ENCODE data around the gene TTC7B.

TTC7B gene

DNA sequence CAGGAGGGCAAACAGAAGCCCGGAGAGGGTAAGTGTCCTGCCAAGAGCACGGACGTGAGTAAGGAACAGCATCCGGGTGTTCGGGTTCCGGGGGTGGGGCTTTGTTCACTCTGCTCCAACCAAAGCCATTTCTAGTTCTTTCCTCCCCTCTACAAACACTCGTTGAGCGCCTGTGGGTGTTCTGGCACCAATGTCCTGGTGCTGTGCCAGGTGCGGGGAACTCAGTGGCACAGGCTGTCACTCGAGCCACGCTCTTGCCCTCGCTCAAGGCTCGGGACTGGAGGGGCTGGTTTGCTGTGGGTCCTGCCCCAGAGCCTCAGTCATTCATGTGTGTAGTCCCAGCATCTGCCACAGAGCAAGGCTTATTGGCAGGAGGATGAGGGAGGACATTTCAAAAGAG lies 261.9 kb downstream of the TTC7B start:
- DNase-seq = no peak

DNA sequence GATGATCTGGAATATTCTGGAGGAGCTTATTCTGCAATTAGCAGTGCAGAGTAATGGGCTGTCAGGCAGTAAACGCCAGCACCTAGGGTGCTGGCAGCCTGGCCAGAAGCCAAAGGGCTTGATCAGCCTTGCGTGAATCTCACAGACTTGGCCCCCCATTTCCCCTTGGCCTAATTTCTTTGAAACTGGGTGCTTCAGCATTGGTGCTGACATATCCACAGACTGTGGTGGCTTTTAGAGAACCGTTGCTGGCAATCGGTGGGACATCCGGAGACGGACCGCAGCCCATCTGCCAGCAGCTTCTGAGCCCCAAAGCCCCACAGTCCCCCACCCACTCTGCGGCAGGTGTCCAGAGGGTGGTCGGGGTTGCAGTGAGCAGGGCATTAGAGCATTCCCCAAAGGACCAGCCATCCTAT lies 262.3 kb downstream of the TTC7B start:
- DNase-seq = no peak

DNA sequence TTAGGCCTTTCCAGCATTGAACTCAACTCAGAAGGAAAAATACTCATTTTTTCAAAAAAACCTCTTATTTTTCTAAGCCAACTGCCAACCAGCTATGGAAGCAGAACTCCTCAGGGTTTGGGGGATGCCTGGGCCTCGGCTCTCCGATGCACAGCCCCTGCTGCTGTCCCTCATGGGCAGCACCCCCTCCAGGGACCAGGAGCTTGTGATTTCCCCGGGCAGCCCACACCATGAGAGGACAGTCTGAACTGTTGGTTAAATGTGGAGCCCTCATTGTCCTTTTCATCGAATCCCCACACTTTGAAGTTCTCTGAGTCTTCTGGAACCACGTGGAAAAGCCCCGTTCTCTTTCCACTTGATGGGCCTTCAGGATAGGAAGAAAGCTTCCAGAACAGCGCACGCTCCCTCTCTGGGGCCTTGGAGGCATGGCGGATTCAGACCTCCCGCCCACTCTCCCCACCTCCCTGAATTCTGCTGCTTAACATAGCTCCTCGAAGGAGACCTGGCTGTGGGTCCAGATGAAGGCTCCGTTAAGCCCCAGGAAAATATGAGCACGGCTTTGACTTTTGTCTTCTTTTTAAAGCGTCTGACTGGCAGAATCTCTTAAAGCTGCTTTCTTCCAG lies 262.8 kb downstream of the TTC7B start:
- no peak for DNase-seq

DNA sequence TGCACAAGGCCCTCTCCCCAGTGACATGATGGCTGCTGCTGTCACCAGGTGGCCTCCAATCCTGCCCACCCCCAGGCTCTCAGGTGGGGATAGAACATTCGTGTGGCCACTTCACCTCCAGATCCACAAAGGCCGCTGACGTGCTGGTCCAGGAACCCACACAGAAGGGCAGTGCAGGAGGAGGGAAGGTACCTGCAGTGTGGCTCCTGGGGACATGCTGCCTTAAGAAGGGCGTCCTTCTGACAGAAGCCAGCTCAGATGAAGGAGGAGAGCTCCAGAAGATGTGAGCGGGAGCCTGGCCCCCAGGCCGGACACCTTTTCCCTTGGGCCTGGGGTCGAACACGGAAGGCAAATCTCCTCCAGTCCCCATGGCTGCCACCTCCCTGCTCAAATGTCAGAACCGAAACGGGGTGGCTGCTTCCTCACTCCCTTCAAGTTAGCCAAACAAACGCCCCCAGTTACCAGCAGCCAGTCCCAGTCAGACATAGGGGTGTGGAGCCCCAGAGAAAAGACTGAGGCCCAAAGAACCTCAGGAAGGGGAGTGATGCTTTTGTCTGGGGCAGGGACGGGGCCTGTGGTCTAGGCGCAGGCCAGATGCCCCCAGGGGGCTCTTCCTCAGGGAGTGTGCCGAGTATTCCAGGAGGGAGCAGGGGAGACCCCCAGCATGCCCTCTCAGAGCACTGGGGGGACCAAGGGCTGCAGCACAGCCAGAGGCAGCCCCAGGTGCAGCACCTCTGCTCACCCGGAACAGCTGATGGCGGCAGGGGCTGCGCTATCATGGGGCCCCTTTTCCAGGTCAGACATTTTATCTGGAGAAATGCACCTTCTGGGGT lies 263.5 kb downstream of the TTC7B start:
- no peak for DNase-seq

DNA sequence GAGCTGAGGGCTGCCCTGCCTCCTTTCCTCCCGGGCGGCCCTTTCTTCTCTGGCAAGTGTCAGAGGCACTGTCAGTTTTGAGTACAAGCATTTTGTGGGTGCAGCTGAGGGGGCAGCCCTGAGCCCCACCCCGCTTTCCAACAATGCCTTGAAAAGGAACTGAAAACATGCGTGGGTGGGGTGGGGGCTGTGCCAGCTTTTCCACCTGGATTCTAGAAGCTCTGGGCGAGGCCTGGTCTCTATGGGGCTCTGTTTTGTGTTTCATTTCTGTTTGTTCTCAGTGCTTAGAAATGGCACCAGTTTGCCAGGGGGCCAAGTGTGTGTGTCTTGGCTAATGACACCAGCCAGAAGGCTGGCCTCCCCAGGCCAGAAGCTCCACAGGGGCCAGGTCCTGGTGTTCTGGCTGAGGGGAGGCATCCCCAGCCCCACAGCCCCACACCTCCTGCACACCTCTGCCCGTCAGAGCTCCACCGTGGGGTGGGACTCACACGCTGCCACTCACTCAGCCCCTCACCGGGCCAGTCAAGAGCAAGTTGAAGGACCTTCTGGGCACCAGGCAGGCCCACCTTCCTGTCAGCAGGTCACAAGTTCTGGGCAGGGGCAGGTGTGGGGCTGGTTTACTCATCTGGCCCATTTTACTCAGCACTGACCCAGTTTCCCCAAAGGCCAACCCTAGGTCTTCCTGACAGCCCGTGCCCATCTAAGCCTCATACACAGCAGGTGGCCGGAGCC lies 264.3 kb downstream of the TTC7B start:
- DNase-seq = no peak

DNA sequence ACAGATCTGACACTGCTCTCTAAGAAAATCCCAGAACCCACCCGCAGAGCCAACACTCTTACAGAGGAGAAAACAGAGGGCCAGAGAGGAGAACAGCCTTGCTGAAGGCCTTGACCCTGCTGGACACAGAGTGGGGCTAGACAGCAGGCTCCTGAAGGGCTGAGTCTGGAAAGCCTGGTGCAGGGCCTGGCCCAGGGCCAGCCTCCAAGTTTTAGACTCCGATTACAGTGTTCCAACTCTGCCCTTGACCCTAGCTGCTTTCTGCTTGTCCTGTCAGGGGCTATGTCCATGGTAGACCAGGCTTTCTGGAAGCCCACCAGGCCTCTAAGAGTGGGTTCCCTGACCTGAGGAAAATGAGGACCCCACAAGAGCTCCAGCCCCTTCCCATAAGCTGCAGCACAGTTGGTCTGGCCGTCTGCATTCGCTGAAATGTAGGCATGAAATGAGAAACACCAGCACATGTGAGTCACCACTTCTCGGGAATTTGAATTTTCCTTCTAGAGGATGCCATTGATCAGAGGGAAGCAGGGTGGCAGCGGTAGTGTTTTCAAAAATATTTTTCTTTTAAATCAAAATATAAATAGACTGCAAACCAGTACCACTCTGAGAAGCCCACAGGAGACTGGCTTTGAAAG lies 265.0 kb downstream of the TTC7B start:
- no peak for DNase-seq

DNA sequence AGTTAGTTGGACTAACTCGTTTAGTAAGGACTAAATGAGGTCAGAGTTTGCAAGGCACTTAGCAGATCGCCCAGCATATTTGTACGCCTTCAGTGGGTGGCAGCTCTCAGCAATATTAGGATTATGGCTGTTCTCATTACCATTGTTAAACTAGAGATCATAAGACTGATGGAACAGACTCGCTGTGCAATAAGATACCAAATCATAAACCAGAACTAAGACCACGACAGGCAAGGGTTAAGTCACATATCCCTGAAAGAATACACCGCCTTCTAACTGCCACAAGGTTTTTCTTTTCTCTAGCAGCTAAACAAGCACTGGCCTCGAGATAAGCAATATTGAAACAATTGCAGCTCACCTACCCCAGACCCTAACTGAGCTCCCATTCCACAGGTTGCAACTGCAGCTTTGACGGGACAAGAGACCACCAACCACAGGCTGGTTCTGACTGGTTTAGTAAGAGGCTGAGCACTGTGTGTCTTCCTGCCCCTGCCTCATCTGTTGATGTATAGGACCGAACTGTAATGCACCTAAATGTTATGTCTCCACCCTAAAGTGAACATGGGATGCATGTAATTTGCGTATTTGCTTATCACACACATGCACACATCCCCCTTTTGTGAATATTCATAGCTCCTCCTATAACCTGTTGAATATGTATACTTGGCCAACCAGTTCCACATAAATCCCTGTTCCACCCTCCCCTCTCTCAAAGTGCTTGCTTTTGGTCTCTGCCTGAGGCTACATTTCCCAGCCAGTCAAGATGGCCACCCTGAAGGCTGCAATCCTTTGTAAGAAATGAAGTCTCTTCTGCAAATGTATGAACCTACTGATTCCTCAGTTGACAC lies 266.2 kb downstream of the TTC7B start:
- DNase-seq = no peak

DNA sequence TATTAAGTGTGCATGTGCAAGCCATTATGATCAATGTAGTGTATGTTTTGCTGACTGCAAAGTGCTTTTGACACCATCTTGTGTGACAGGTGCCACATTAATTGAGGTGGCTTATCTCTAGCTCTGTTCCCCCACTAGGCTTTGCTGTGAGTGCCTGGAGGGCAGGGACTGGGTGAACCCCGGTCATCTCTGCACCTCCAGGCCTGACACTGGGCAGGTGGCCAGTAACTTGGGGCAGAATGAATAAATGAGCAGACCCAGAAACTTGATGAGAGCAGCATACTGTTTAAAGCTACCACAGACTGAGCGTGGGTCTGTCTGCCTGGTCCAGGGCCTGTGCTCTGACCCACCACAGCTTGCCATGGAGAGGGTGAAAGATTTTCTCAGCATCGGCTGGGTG lies 267.8 kb downstream of the TTC7B start:
- DNase-seq = no peak

DNA sequence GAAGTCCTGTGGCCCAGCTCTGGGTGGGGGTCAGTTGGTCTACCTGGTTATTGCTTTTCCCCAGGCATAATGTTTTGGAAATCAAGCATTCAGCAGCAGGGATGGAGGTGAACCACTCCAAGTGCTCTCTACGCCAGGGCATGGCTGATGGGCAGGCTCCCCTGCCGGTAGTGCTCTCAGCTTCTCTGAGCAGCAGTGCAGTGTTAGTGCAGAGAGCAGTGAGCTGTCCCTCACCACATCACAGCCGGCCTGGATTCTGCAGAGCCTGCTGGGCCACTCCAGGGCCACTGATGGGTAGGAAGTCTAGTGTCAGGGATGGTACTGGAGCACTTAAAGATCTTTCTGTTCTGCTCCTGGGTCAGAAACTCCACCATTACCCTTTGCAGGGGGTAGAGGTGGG lies 268.3 kb downstream of the TTC7B start:
- DNase-seq = peak; percentile 29 to 74

DNA sequence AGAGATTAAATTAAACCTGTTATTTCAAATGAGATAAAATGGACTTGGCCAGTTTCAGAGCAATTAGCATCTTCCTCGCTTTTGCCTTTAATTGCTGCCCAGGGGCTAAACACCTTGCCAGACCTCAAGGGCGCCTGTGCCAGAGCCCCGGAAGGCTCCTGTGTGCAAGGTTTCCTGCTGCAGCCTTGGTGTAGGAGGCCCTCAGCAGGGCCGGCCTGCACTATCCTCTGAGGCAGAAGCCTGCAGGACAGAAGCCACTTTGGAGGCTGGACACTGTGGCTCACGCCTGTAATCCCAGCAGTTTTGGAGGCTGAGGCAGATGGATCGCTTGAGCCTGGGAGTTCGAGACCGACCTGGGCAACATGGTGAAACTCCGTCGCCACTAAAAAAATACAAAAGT lies 269.0 kb downstream of the TTC7B start:
- no peak for DNase-seq

DNA sequence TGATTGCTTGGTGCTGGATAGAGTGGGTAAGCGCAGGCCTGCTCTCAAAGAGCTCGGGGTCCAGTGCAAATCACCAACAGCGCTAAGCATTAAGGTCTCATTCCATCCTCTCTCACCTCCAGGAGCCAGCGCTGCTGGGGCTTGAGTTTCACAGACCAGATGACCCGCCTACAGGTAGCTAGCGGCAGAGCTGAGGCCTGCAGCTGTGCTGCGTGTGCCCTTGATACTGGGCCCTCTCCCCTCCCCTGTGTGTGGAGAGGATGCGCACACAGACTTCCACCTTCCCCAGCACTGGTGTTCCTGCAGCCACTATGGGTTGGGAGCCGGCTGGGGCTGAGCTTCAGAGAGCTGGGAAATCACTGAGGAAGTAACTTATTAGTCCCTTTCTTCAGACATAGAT lies 269.5 kb downstream of the TTC7B start:
- peak in 1 of 2 experiments; percentile 34 for DNase-seq

DNA sequence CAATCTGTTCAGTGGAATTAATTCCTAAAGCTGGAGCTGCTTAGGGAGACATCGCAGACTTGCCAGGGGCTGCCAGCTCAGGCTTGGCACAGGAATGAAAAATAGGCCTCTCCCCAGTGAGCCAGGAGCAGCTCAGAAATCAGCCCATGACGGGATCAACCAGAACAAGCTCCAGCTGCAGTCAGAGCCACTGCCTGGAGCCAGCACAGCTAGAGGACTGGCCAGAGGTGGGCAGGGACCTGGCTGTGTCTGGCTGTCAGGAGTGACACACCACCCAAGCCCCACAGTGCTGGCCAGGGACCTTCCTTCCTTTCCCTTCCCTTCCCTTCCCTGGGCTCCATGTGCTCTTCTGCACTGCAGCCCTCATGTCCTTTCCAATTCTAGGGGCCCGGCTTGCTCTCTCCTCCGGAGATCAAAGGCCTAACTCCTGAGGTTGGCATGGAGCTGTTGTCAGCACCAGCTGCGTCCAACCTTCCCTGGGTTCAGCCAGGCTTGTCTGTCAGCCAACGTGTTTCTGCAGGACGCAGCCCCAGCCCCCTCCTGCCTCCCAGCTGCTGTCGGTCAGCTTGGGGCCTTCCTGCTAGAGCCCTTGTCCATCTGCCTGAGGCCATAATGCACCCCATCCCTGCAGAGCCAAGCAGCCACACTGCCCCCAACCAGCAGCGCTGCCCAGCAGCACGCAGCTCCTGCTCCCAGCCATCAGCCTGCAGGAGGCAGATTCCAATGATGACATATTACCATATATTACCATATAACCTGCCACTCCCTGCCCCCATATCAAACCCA lies 270.1 kb downstream of the TTC7B start:
- no peak for DNase-seq

DNA sequence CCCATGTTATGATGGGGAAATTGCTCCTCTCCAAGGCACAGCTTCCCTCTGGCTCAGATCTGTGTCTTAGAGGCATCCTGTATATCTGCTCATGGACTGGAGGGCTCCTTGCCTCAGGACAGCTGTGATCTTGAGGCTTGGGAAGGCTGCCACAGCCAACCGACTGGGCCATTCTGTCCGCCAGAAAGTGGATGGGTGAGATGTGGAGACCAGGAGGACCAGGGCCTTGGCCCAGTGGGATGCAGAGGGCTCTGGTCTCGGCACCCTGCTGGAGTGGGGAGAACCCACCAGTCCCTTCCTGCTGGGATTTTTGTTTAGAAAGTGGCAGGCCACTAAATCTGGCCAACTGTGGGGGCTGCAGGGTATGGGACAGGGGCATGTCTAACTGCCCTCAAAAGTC lies 270.8 kb downstream of the TTC7B start:
- no peak for DNase-seq

DNA sequence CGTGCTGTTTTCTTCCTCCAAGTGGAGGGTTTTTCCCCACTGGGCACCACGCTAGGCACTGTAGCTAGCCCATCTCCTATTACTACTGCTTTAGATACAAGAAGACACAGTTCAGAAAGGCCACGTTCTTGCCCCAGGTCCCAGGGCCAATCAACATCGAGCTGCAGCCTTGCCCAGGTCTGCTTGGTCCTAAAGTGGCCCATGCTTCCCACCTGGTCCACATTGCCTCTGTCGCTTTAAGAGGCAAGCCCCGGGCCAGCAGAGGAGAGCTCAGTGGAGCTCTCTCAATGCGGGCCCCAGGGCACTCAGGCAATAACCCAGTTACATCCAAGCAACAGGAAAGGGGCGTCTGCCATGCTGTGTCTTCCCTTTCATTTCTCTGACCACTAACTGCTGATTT lies 271.3 kb downstream of the TTC7B start:
- DNase-seq = no peak

DNA sequence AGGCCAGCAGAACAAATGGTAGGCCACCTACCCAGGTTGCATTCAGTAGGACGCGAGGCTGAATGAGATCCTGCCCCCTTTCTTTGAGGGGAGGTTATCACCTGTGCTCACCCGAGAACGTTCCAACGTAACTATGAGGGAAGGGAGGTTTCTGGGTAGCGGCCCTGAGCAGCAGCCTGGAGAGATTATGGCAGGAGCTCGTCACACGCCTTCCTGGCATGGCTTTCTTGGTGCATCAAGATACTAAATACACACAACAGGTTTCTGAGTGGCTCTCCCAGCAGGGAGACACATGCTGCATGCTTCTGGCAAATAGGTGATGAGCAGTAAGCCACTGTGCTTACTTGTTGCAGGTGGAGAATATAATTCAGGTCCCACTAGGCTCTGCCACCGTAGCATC lies 271.7 kb downstream of the TTC7B start:
- peak; percentile 26 to 46 for DNase-seq

DNA sequence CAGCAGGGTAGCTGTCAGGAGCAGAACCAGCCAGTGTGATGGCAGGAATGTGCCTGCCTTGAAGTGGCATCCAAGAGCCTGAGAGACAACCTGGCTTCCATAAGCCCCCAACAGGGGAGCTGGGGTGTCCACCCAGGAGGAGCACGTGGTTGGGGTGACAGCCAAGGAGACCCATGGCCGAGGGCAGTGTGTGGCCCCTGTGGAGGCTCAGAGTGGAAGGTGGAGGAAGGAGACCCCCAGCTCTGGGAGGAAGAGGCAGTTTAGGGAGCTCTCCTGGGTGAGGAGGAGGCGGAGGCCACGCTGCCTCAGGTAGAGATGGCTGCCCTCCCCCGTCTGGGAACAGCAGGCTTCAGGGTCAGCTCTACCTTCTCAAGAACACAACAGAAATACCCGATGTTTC lies 272.4 kb downstream of the TTC7B start:
- DNase-seq = no peak

DNA sequence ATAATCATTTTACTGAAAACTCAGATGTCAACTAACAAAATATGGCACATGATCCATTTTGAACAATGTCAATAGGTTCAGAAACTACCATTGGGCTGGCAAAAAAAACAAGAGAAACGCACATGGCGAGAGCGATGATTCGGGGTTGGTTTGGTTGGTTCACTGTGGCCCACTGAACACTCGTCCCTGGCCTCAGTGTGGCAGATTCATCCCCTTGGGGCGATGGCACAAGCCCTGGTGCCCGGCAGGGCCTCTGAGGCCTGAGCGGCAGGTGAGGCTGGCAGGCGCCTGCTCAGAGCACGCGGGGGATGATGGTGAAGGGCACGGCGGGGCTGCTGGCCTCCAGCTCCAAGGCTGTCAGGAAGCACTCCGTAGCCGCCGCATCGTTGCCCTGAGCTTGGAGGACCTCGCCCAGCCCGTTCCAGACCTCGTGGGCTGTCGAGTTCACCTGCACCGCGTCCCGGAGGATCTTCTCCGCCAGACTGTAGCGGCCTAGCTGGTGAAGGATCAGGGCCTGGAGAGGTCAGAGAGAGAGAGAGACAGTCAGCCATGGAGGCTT lies 275.1 kb downstream of the TTC7B start:
- DNase-seq = no peak

DNA sequence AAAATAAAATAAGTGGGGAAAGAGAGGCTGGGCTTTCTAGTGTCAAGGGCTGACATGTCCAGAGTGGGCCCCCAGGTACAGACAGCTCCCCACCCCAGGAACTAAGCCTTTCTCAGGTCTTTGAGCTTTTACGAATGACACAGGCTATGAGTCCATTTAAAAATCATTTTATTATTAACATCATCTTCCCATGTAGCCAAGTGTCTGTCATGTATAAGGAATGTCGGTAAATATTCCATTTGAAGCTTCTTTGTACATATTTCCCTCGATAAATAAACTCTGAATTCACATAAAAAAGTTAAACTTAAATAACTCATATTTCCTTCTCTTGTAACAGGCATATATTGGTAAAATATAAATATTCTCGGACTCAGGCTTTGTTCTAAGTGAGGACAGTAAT lies 275.8 kb downstream of the TTC7B start:
- no peak for DNase-seq

DNA sequence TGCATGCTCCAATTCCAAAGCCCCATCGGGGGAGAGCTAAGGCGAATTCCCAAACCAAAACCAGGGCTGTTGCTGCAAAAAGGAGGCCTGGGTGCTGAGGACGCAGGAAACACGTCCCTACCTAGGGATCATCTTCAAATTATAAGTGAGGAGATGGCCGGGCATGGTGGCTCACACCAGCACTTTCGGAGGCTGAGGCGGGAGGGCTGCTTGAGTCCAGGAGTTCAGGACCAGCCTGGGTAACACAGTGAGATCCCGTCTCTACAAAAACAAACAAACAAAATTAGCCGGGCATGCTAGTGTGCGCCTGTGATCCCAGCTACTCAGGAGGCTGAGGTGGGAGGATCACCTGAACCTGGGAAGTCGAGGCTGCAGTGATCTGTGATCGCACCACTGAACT lies 276.2 kb downstream of the TTC7B start:
- no peak for DNase-seq

DNA sequence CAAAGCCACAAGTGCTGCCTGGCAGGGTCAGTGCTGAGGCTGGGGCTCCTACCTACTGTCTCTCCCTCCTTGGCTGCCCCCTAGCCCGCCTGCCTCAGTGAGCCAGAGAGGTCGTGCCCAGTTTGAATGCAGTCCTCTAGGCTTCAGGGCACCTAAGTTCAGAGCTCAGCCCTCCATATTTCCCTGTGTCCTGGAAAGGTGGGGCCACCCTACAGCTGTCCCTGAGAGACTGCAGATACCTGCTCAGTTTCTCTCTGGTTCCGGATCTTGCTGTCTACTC lies 276.8 kb downstream of the TTC7B start:
- no peak for DNase-seq

DNA sequence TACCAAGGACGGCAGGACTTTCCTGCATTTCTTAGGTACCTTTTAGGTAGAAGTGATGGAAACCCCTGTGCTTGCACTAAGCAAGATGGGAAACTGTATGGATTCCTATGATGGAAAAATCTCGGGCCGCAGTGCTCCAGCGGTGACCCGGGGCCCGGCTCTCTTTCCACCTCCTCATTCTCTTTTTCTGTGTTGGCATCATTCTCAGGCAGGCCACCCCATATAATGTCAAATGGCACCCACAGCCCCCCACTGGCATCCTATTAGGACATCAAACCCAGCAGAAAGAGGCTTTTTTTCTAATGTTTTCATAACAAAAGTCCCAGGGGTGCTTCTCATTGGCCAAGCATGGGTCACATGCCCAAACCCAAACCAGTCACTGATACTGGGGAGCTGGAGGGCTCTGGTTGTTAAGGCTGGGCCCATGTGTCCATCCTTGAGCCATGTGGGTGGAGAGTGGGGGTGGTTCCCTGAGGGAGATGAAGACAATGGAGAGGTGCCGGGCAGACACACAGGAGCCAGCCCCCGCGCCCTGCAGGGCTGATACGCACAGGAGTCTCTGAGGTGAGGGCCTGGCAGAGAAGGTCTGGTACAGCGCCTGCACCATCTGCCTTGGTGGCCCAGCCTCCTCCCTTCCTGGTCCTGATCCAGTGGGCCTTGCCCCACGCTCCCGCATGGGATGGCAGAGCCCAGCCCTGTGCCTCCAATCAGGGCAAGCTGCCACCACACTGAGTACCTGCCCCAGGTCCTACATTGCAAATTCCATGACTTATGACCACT lies 277.3 kb downstream of the TTC7B start:
- no peak for DNase-seq

Data from NCI-H187 (cell line).